Coronary artery (tissue), 2 donors: ENCODE results near the gene PIAS4.

Experiments
- DNase-seq: peaks from one replicate; pipeline ENCODE4 v3.0.0-alpha.2; 2017; ENCODE audit warnings: low spot score
- H3K27ac ChIP-seq, 2 donors: fragments of 200-600 bp; sonication (generic); one replicate each; pipeline ENCODE4 v1.5.1; 2016 to 2019
- H3K4me3 ChIP-seq: fragments of 200-600 bp; sonication (generic); 2 replicates; pipeline ENCODE4 v1.5.1; 2016; ENCODE audit warnings: mild to moderate bottlenecking, moderate library complexity
- TF ChIP-seq, protein P1 (sequence below): fragments of 200-600 bp; sonication (generic); IDR thresholded peaks from one replicate; pipeline ENCODE4 v1.5.1; 2019; ENCODE audit warnings: antibody characterized with exemption

PIAS4 gene, protein sequence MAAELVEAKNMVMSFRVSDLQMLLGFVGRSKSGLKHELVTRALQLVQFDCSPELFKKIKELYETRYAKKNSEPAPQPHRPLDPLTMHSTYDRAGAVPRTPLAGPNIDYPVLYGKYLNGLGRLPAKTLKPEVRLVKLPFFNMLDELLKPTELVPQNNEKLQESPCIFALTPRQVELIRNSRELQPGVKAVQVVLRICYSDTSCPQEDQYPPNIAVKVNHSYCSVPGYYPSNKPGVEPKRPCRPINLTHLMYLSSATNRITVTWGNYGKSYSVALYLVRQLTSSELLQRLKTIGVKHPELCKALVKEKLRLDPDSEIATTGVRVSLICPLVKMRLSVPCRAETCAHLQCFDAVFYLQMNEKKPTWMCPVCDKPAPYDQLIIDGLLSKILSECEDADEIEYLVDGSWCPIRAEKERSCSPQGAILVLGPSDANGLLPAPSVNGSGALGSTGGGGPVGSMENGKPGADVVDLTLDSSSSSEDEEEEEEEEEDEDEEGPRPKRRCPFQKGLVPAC

GRCh38 chr19:4007021-4007835 is at the start of gene PIAS4:
Gene PIAS4, plus strand, starts transcription at chr19:4007736. Its CDS starts 25 bp downstream, at chr19:4007761.
- H3K27ac ChIP-seq: peak within 1 kb of the TSS; percentile 69 to 81
- DNase-seq: peak; percentile 97
- TF ChIP-seq, protein P1, sequence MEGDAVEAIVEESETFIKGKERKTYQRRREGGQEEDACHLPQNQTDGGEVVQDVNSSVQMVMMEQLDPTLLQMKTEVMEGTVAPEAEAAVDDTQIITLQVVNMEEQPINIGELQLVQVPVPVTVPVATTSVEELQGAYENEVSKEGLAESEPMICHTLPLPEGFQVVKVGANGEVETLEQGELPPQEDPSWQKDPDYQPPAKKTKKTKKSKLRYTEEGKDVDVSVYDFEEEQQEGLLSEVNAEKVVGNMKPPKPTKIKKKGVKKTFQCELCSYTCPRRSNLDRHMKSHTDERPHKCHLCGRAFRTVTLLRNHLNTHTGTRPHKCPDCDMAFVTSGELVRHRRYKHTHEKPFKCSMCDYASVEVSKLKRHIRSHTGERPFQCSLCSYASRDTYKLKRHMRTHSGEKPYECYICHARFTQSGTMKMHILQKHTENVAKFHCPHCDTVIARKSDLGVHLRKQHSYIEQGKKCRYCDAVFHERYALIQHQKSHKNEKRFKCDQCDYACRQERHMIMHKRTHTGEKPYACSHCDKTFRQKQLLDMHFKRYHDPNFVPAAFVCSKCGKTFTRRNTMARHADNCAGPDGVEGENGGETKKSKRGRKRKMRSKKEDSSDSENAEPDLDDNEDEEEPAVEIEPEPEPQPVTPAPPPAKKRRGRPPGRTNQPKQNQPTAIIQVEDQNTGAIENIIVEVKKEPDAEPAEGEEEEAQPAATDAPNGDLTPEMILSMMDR: no peak
- peak within 1 kb of the TSS; percentile 96 for H3K4me3 ChIP-seq

DNA sequence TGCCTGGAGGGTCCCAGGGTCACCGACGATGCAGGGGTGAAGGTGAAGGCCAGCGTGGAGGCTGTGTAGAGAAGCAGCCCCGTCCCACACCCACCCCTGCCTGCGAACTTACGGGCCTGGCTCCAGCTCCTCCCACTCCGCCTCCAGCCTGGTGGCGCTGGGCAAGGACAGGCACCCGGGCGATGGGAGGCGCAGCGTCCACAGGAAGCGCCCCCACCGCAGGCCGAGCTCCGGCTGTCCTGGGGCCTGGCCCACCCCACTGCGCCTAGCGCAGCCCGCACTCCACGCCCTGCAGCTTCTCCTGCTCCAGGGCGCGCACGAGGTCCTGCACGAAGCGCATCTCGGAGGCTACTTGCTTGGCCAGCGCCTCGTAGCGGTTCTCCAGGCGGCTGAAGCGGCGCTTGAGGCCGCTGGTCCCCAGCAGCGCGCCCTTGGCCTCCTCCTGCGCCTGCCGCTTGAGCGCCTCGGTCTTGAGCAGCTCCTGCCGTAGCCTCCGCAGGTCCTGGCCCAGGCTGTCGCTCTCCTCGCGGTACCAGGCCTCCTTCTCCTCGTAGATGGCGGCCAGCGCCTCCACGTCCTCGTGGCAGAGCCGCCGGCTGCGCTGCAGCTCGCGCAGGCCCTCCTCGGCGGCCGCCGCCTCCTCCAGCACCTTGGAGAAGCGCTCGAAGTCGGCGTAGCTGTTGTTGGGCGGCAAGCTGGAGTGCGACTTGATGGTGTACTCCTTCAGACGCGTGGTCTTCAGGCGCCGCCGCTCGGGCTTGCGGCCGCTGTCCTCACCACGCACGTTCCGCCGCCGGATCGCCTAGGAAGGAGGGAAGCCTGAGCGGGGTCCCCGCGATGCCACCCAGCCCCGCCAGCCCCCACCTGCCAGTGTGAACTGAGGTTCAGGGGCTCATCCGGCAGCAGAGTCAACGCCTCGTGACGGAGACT is 48.4 kb upstream of the PIAS4 start:
- Histone ChIP-seq H3K27ac (no peak overlapping the region), H3K4me3 (no peak overlapping the region)
- no peak for DNase-seq
- TF ChIP-seq, protein P1: no peak

DNA sequence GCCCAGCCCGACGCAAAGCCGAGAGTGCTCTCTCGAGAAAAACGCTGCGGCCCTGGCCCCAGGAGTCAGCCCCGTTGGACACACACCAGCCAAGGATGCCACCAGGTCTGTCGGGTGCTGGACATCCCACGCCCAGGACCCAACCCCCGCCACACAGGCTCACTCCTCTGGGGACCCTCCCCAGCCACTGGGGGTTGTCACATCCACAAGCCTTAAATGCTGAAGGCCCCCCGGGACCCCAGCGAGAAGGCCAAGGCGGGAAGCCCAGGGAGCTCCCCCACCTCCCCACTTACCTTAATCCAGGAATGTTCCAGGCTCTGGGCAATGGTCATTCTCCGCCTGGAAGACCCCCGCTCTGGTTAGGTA is 47.8 kb upstream of the PIAS4 start:
- TF ChIP-seq, protein P1: no peak
- H3K27ac ChIP-seq: no peak overlapping the region
- no peak for DNase-seq
- H3K4me3 ChIP-seq: no peak overlapping the region

- no peak for DNase-seq
- no peak overlapping the region for H3K27ac ChIP-seq
- H3K4me3 ChIP-seq: no peak overlapping the region
- TF ChIP-seq, protein P1: no peak
These were observed 46.5 kb upstream of the PIAS4 start for GRCh38 chr19:3961007-3961406.

DNA sequence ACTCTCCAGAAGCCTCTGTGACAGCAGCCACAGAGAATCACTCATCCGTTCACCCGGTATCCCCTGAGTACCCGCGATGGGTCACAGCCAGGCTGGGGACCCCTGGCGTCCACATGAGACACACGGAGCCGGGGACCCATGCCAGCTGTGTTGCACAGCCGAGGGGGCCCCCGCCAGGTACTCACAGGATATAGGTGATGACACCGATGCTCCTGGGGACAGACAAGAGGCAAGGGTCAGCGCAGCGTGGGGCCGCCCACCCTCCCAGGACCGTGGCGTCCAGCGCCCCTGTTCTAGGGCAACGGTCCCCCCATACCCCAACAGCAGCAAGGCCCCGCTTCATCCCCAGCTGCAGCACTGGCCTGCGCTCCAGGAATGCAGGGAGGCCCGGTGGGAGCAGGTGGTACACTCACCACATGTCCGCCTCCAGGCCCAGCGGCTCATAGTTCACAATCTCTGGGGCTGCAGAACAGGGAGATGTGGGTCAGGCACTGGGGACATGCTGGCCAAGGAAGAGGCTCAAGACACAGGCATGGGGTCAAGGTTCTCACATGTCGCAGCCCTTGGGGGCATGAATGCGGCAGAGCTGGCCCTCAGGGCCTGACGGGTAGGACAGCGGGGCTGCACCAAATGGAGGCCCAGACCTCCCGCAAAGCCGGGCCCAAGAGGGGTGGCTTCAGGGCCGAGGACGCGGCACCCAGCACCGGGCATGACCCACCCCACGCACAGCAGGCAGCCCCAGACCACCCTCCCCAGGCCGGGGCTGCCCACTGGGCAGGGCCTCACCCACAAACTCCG is 43.9 kb upstream of the PIAS4 start:
- TF ChIP-seq, protein P1: no peak
- Histone ChIP-seq H3K27ac (no peak overlapping the region), H3K4me3 (no peak overlapping the region)
- no peak for DNase-seq
